ENCODE data around the gene BCORL1. TPM values are rescaled to one million over a fixed set of nuclear protein-coding genes. Genes with fewer than 3 reads are reported as not detected.

Gene BCORL1
- total and polyA plus RNA-seq, 2 of the 8 experiments (the other 6 are each of a cell fraction or from before 2014, with no cell fraction given): 1.4 to 6.2 TPM

DNA sequence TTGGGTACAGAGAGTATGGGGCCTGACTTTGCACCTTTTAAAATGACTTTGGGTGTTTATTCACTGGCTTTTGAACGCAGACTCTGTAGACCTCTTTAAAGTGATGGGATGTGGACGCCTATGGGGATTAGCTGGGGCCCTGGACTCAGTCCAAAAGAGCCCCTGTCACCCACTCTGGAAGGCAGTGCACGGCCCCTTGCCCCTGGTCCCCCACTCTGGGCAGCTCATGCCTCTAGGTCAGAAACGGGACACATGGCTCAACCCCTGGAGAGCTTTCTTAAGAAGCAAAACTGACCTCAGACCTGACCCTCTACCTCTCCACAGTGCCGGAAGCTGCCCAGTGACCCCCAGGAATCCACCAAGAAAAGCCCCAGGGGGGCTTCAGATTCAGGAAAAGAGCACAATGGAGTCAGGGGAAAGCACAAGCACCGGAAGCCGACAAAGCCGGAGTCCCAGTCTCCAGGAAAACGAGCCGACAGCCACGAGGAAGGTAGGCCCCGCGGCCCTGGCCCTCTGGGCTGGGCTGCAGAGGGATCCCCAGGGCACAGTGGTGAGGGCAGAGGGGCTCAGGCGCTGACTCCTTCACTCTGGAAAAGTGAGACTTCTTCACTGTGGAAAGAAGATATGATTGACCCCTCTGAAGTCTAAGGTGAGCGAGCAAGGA is 38.4 kb downstream of the BCORL1 start (continued):
- TF ChIP-seq TBP (IDR thresholded peaks at IDR 0.05; ENCODE audit: low read depth, low read length): no peak
